Gastrocnemius medialis (tissue), 4 donors: Measurements from ENCODE around the gene VASN. TPM values are rescaled to one million over a fixed set of nuclear protein-coding genes. Genes with fewer than 3 reads are reported as not detected.

Experiments
- ATAC-seq, 2 donors: fragments of 150-250 bp; one replicate each; pipeline ENCODE4 v1.9.1; 2016
- DNase-seq, 2 donors: peaks; one replicate each; pipeline ENCODE4 v3.0.0-alpha.2; 2019
- H3K27ac ChIP-seq, 4 donors: fragments of 200-600 bp; sonication (generic); 1 replicate in 1 of 4; 2 replicates in 3 of 4; pipeline ENCODE4 v1.5.1; 2016 to 2018; ENCODE audit warnings: mild to moderate bottlenecking in 2 of 4, moderate library complexity in 1 of 4
- H3K27me3 ChIP-seq, 3 donors: fragments of 200-600 bp; sonication (generic) in 2 of 3; 1 replicate in 1 of 3; 2 replicates in 2 of 3; pipeline versions ENCODE4 v1.5.1 to v1.6.0; 2016 to 2019; ENCODE audit warnings: mild to moderate bottlenecking in 1 of 3, moderate library complexity in 1 of 3
- H3K36me3 ChIP-seq, 2 donors: fragments of 200-600 bp; sonication (generic) in 1 of 2; one replicate each; pipeline ENCODE4 v1.5.1; 2017 to 2018
- H3K4me1 ChIP-seq, 2 donors: fragments of 200-600 bp; sonication (generic) in 1 of 2; one replicate each; pipeline ENCODE4 v1.5.1; 2016 to 2017; ENCODE audit warnings: mild to moderate bottlenecking in 2 of 2
- H3K4me3 ChIP-seq, 4 donors: fragments of 200-600 bp; sonication (generic) in 3 of 4; 1 replicate in 1 of 4; 2 replicates in 3 of 4; pipeline ENCODE4 v1.5.1; 2016 to 2019; ENCODE audit warnings: mild to moderate bottlenecking in 2 of 4
- H3K9me3 ChIP-seq, 3 donors: fragments of 200-600 bp; sonication (generic) in 2 of 3; 1 replicate in 1 of 3; 2 replicates in 2 of 3; pipeline ENCODE4 v1.5.1; 2016 to 2019
- POLR2A ChIP-seq, 2 donors: fragments of 450-650 bp; IDR thresholded peaks; one replicate each; pipeline ENCODE4 v1.6.1; 2017; ENCODE audit warnings: antibody characterized with exemption in 2 of 2, mild to moderate bottlenecking in 2 of 2, moderate library complexity in 2 of 2
- in situ Hi-C, 4 donors: fragments of 200-750 bp; cut with MboI; loops; one replicate each; pipeline versions ENCODE4 v1.15.0 to v1.8.0; 2017; ENCODE audit warnings: low sequenced_read_pairs in 4 of 4
- intact Hi-C: fragments of 100-400 bp; cut with DNase I; formaldehyde crosslinking; loops from one replicate; pipeline ENCODE4 v1.15.1; 2023; ENCODE audit warnings: low total_unique reads
- total RNA-seq, 4 donors: library from RNA; depleted of rRNA; stranded (reverse); fragments of >200 nt; gene quantifications; one replicate each; pipeline versions ENCODE4 v1.1.0 to v1.2.3, GENCODE V29; 2016
- TF ChIP-seq, protein P1 (sequence below), 5 experiments: fragments of 450-650 bp in 3 of 5; fragments of 200-600 bp in 2 of 5; sonication (generic) in 2 of 5; IDR thresholded peaks in 4 of 5; conservative IDR thresholded peaks in 1 of 5; 1 replicate in 4 of 5; 2 replicates in 1 of 5; pipeline ENCODE4 v1.5.1; 2016 to 2019; ENCODE audit warnings: antibody characterized with exemption in 5 of 5, mild to moderate bottlenecking in 3 of 5, moderate library complexity in 3 of 5

VASN gene
- total RNA-seq: 10 to 100 TPM in 1 of 4 donors, 1 to 10 TPM in 3; 2.4 to 12.8 (median 3.7) TPM

GRCh38 chr16:4371357-4372000 is at the start of gene VASN:
TSS of gene VASN (plus strand) at chr16:4371848. CDS start at chr16:4380878, 9,030 bp downstream.
- in situ Hi-C loops (no loop called here), intact Hi-C loops (loop anchor here (2.0 kb wide), 1 partner anchor 21 kb away; the partner anchor contains the start of gene PAM16)
- peak within 1 kb of the TSS; percentile 73 to 84 (median 82) for H3K27ac ChIP-seq
- peaks cover 20 to 26% of the 10 kb centered on the region in 2 donors for H3K4me1 ChIP-seq
- no peaks in the 10 kb centered on the region for H3K36me3 ChIP-seq
- no peaks in the 10 kb centered on the region for H3K9me3 ChIP-seq
- no peaks in the 10 kb centered on the region for H3K27me3 ChIP-seq
- ATAC-seq (peak; percentile 75 to 79), DNase-seq (peak; percentile 63 to 73)
- TF ChIP-seq POLR2A (IDR thresholded peaks at IDR 0.05): peak; percentile 93 to 95
- TF ChIP-seq, protein P1, sequence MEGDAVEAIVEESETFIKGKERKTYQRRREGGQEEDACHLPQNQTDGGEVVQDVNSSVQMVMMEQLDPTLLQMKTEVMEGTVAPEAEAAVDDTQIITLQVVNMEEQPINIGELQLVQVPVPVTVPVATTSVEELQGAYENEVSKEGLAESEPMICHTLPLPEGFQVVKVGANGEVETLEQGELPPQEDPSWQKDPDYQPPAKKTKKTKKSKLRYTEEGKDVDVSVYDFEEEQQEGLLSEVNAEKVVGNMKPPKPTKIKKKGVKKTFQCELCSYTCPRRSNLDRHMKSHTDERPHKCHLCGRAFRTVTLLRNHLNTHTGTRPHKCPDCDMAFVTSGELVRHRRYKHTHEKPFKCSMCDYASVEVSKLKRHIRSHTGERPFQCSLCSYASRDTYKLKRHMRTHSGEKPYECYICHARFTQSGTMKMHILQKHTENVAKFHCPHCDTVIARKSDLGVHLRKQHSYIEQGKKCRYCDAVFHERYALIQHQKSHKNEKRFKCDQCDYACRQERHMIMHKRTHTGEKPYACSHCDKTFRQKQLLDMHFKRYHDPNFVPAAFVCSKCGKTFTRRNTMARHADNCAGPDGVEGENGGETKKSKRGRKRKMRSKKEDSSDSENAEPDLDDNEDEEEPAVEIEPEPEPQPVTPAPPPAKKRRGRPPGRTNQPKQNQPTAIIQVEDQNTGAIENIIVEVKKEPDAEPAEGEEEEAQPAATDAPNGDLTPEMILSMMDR (IDR thresholded peaks at IDR 0.05 in 4 of 5, conservative IDR thresholded peaks at IDR 0.05 in 1 of 5): no peak
- H3K4me3 ChIP-seq: peak within 1 kb of the TSS; percentile 39 to 65 (median 55)

DNA sequence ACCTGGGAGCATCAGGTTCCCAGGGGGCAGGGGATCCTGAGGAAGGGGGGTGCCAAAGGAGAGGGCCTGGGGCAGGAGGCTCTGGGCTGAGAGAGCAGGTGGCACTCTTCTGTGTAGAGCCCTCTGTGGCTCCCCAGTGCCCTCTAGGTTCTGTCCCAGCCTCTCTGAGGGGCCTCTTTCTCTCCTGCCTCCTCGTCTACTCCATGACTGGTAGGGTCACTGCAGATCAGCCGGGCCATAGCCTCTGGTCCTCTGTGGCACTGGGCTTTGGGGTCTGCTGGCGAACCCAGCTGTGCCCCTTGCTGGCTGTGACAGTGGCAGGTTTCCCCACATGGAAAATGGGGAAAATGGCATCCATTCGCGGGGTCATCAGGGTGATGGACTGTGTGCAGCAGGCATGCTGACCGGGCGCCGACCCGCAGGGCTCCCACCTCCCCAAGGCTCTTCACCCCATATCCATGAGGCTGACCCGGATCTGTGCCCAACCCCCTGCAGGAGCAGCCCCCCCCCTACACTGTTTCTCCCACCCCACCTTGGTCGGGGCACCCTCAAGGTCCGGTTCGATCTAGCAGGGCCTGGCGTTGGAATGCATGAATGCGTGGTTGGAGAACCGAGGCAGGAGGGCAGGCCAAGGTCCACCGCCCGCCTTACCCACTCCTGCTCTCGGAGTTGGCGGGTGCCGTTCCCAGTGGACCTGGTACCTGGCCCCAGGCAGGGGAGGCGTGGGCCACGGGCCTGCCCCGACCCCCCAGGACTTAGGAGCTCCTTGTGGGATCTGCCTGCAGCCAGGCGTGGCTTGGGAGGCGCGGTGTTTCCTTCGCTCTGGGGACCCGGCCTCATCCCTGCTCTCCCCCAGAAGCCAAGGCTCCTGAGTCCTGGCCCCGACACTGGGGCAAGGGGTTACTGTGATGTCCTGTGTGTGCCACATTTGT is 49.3 kb upstream of the VASN start:
- peak overlapping the region in 1 of 4 donors; percentile 80 for H3K27ac ChIP-seq
- H3K9me3 ChIP-seq: no peaks in the 10 kb centered on the region
- peaks cover 17 to 48% of the 10 kb centered on the region in 2 donors for H3K4me1 ChIP-seq
- in situ Hi-C loops: no loop called here
- intact Hi-C loops: no loop called here
- DNase-seq (no peak), ATAC-seq (no peak)
- H3K27me3 ChIP-seq: peaks cover 0 to 1% (median 0%) of the 10 kb centered on the region in 3 donors
- no peaks in the 10 kb centered on the region for H3K36me3 ChIP-seq
- TF ChIP-seq POLR2A (IDR thresholded peaks at IDR 0.05): no peak
- TF ChIP-seq, protein P1 (IDR thresholded peaks at IDR 0.05 in 4 of 5, conservative IDR thresholded peaks at IDR 0.05 in 1 of 5): no peak
- H3K4me3 ChIP-seq: no peak overlapping the region

- no peak for ATAC-seq
- Histone ChIP-seq H3K4me3 (no peak overlapping the region), H3K36me3 (no peaks in the 10 kb centered on the region), H3K9me3 (no peaks in the 10 kb centered on the region), H3K4me1 (peaks cover 13 to 46% of the 10 kb centered on the region in 2 donors), H3K27me3 (no peaks in the 10 kb centered on the region), H3K27ac (peak overlapping the region; percentile 61 to 80 (median 74))
- in situ Hi-C loops: no loop called here
- DNase-seq: no peak
- TF ChIP-seq, protein P1 (IDR thresholded peaks at IDR 0.05 in 4 of 5, conservative IDR thresholded peaks at IDR 0.05 in 1 of 5): no peak
- TF ChIP-seq POLR2A (IDR thresholded peaks at IDR 0.05): no peak
- intact Hi-C loops: no loop called here
These were observed 48.4 kb upstream of the VASN start for GRCh38 chr16:4323071-4323844.

DNA sequence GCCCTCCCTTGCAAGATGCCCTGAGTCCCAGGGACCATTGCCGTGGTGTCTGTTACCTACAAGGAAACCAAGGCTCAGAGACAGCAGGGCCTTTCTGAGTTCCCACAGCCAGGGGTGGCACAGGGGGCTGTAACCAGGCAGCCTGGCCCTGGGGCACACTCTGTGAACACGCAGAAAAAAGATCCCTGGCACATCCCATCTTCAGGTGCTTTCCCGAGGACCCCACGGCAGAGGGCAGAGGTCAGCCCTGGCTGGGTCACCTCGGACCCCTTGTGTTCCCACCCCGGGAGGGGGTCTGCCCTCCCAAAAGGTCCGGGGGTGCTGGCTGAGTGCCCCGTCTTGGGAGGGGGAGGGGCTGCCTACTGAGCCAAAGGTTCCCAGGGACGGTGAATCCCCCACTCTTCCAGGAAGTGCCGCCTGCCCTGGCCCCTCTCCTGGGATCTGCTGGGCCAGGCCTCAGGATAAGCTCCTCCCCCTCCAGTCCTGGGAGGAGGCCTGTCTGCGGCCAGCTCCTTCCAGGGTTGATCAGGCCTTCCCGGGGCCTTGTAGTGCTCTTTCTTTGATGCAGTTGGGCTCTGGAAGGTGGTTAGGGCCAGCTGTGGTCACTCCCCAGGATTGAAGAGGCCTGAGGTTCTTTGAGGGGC is 47.7 kb upstream of the VASN start:
- ATAC-seq: peak in 1 of 2 donors; percentile 35
- DNase-seq: peak; percentile 28 to 51
- no peak overlapping the region for H3K4me3 ChIP-seq
- intact Hi-C loops (no loop called here), in situ Hi-C loops (no loop called here)
- H3K27me3 ChIP-seq: no peaks in the 10 kb centered on the region
- TF ChIP-seq POLR2A (IDR thresholded peaks at IDR 0.05): no peak
- TF ChIP-seq, protein P1 (IDR thresholded peaks at IDR 0.05 in 4 of 5, conservative IDR thresholded peaks at IDR 0.05 in 1 of 5): no peak
- H3K36me3 ChIP-seq: no peaks in the 10 kb centered on the region
- H3K4me1 ChIP-seq: peaks cover 20 to 46% of the 10 kb centered on the region in 2 donors
- H3K9me3 ChIP-seq: no peaks in the 10 kb centered on the region
- peak overlapping the region; percentile 61 to 80 (median 74) for H3K27ac ChIP-seq
